Hematopoietic multipotent progenitor cell treated with erythropoietin and hydrocortisone succinate and interleukin-3 and kit ligand, for 4 days (in vitro differentiated cells): ENCODE measurements around the gene GJD4.
A peak's percentile ranks its signal among the peaks of the same experiment; 100 is the strongest.

Experiments
- DNase-seq: peaks from one replicate; pipeline ENCODE4 v3.0.0-alpha.2; 2015

GJD4 gene

GRCh38 chr10:35605191-35605590 is at the start of gene GJD4:
Gene GJD4 (plus strand): TSS chr10:35605341. CDS start chr10:35605568, 227 bp downstream.
- no peak for DNase-seq

GRCh38 chr10:35555962-35556930 is 48.9 kb upstream of the GJD4 start:
- no peak for DNase-seq

- no peak for DNase-seq
Observed at GRCh38 chr10:35558276-35558675, 46.9 kb upstream of the GJD4 start.

GRCh38 chr10:35559416-35559815 is 45.7 kb upstream of the GJD4 start:
- no peak for DNase-seq

GRCh38 chr10:35561715-35562114 is 43.4 kb upstream of the GJD4 start:
- no peak for DNase-seq

GRCh38 chr10:35562427-35562826 is 42.7 kb upstream of the GJD4 start:
- no peak for DNase-seq

GRCh38 chr10:35563261-35563891 is 41.8 kb upstream of the GJD4 start:
- peak; percentile 85 for DNase-seq

- DNase-seq = peak; percentile 68
Observed at GRCh38 chr10:35564341-35564968, 40.7 kb upstream of the GJD4 start.

GRCh38 chr10:35565602-35566081 is 39.5 kb upstream of the GJD4 start:
- DNase-seq = no peak

- no peak for DNase-seq
Observed at GRCh38 chr10:35567951-35568350, 37.2 kb upstream of the GJD4 start.

GRCh38 chr10:35568483-35569015 is 36.6 kb upstream of the GJD4 start:
- no peak for DNase-seq

GRCh38 chr10:35569111-35569707 is 35.9 kb upstream of the GJD4 start:
- no peak for DNase-seq

- DNase-seq = no peak
Observed at GRCh38 chr10:35569836-35570235, 35.3 kb upstream of the GJD4 start.

- no peak for DNase-seq
Observed at GRCh38 chr10:35570397-35570796, 34.7 kb upstream of the GJD4 start.

- DNase-seq = no peak
Observed at GRCh38 chr10:35572583-35572982, 32.6 kb upstream of the GJD4 start.

GRCh38 chr10:35573796-35574195 is 31.3 kb upstream of the GJD4 start:
- DNase-seq = no peak

GRCh38 chr10:35574924-35575352 is 30.2 kb upstream of the GJD4 start:
- no peak for DNase-seq

GRCh38 chr10:35575640-35576039 is 29.5 kb upstream of the GJD4 start:
- no peak for DNase-seq

GRCh38 chr10:35576730-35577129 is 28.4 kb upstream of the GJD4 start:
- no peak for DNase-seq

- DNase-seq = no peak
Observed at GRCh38 chr10:35577926-35578617, 27.1 kb upstream of the GJD4 start.

- DNase-seq = no peak
Observed at GRCh38 chr10:35578618-35578956, 26.6 kb upstream of the GJD4 start.

- no peak for DNase-seq
Observed at GRCh38 chr10:35579116-35579515, 26.0 kb upstream of the GJD4 start.
